ENCODE data around the gene LCK.
"Not testable (repeated sequence)": the region's sequence is repeated elsewhere in the genome, so short reads cannot be mapped to it uniquely, and the experiment has no call there.

LCK gene

DNA sequence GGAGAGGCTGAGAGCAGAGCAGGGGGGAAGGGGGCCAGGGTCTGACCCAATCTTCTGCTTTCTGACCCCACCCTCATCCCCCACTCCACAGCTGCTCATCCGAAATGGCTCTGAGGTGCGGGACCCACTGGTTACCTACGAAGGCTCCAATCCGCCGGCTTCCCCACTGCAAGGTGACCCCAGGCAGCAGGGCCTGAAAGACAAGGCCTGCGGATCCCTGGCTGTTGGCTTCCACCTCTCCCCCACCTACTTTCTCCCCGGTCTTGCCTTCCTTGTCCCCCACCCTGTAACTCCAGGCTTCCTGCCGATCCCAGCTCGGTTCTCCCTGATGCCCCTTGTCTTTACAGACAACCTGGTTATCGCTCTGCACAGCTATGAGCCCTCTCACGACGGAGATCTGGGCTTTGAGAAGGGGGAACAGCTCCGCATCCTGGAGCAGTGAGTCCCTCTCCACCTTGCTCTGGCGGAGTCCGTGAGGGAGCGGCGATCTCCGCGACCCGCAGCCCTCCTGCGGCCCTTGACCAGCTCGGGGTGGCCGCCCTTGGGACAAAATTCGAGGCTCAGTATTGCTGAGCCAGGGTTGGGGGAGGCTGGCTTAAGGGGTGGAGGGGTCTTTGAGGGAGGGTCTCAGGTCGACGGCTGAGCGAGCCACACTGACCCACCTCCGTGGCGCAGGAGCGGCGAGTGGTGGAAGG is 23.7 kb downstream of the LCK start:
- no peak for DNase-seq

GRCh38 chr1:32275424-32275823 is 24.4 kb downstream of the LCK start:
- DNase-seq, result no peak

DNA sequence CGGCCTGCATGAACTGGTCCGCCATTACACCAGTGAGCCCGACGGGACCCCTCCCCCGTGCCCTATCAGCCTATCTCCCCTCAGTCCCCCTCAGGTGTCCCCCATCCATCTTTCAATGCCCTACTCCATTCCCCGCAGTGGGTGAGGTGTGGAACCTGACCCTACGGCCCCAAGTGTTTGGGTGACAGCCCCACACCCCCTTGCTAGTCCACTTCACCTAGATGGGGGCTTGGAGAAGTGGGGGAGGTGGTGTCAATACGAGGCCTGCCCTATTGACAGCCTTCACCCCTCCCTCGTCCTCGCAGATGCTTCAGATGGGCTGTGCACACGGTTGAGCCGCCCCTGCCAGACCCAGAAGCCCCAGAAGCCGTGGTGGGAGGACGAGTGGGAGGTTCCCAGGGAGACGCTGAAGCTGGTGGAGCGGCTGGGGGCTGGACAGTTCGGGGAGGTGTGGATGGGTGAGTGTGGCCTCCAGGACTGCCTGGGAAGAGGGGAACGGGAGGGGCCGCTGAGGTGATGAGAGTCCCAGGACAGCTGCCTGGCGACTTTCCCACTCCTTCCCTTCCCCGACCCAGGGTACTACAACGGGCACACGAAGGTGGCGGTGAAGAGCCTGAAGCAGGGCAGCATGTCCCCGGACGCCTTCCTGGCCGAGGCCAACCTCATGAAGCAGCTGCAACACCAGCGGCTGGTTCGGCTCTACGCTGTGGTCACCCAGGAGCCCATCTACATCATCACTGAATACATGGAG is 25.1 kb downstream of the LCK start:
- DNase-seq, result no peak

- not testable (repeated sequence) for DNase-seq
Measured at GRCh38 chr1:32284777-32285176, 33.7 kb downstream of the LCK start.

GRCh38 chr1:32285658-32286057 is 34.6 kb downstream of the LCK start:
- DNase-seq, result no peak

- no peak for DNase-seq
Measured at GRCh38 chr1:32286763-32287162, 35.7 kb downstream of the LCK start.

DNA sequence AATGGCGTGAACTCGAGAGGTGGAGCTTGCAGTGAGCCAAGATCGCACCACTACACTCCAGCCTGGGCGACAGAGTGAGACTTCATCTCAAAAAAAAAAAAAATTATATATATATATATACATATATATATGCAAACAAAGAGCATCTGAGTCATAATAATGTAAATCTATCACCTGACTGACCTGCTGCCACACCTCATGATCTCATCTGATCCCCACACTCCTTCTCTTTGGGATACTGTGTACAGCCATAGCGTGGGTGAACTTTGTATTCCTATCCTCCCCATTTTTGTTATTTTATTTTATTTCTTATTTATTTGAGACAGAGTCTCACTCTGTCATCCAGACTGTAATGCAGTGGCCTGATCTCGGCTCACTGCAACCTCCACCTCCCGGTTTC is 38.2 kb downstream of the LCK start:
- DNase-seq, result no peak

- no peak for DNase-seq
Measured at GRCh38 chr1:32291145-32291707, 40.2 kb downstream of the LCK start.

DNA sequence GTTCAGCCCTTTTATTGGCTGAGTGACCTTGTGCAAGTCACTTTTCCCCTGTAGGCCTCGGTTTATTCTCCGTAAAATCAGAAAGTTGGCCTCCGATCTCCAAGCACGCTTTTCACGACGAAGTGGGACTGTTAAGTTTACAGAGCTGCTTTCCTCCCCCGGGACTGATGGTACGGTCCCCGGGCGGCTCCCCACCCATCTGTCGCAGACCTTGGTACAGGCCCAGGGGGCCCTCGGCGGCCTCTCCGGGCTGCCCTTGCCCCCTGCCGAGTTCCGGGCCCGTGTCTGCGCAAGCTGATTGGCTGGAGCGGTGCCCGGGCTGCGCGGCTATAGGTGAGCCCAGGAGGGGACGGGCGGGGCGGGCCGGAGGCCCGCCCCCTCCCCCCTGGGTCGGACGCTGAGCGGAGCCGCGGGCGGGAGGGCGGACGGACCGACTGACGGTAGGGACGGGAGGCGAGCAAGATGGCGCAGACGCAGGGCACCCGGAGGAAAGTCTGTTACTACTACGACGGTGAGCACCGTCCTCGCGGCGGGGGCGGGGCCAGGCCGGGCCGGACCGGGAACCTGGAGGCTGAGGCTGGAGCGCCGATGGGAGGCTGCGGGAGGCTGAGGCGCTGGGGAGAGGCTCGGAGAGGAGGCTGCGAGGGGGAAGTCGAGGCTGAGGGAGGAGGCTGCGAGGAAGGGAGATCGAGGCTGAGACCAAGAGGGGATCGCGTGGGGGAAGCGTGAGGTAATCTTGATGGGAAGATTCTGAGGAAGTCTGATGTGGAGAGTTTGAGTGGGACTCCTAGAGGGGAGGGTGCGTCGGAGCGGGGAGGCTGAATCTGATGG is 40.9 kb downstream of the LCK start, which contains the start of gene HDAC1:
TSS of gene HDAC1 (plus strand) at position 376 of the 831 bp plus-strand sequence. CDS start at position 463, 87 bp downstream.
- peak; percentile 98 for DNase-seq

- not testable (repeated sequence) for DNase-seq
Measured at GRCh38 chr1:32298211-32298610, 47.1 kb downstream of the LCK start.

- DNase-seq, result no peak
Measured at GRCh38 chr1:32299327-32299726, 48.3 kb downstream of the LCK start.

GRCh38 chr1:32303358-32303757 is 52.3 kb downstream of the LCK start:
- no peak for DNase-seq

GRCh38 chr1:32303997-32304622 is 53.0 kb downstream of the LCK start:
- DNase-seq, result no peak

- DNase-seq, result no peak
Measured at GRCh38 chr1:32305310-32305709, 54.2 kb downstream of the LCK start.

DNA sequence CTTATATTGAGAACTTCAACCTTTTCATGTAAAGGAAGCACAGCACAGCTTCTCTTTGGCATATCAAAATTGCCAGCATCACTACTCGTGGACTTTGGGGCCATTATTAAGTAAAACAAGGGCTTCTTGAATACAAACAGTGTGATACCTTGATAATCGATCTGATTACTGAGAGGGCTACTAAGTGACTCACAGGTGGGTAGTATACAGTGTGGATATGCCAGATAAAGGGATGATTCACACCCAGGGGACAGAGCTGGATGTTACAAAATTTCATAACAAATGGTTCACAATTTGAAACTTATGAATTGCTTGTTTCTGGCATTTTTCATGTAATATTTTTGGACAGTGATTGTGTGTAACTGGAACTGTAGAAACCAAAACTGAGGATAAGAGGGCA is 56.3 kb downstream of the LCK start:
- DNase-seq, result no peak

DNA sequence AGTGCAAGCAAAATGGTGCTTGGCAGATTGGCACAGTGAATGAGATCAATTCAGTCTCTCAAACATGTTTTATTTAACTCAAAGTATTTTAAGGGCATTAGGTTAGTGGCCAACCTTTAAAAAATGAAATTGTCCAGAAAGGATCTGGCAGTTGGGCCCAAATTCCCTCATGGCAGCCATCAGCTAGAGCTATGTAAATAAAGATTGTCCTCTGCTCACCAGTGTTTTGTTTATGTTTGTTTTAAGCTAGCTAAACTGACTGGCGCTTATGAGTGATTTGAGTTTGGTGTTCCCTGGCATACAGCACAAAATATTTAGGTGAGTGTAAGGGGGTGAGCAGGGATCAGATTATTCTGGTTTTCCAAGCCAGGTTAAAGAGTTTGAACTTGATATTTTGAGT is 58.9 kb downstream of the LCK start:
- DNase-seq, result no peak

- DNase-seq, result no peak
Measured at GRCh38 chr1:32311709-32312393, 60.8 kb downstream of the LCK start.

DNA sequence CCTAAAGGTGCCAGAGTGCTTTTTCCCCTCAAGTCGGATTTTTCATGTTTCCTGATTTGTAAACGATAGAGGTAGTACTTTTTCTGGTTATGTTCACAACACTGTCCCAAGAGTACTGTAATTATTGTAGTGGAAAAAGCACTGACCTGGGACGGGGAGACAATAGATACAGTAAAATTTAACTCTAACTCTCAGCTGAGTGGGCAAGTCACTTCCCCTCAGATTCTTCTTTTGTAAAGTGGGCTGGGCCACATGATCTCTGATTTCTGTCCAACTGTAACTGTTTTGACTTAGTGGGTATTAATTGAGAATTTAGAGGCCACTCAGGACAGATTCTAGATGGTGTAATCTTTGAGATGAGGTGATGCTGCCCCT is 65.8 kb downstream of the LCK start:
- DNase-seq, result no peak

- DNase-seq, result no peak
Measured at GRCh38 chr1:32318127-32318869, 67.2 kb downstream of the LCK start.

DNA sequence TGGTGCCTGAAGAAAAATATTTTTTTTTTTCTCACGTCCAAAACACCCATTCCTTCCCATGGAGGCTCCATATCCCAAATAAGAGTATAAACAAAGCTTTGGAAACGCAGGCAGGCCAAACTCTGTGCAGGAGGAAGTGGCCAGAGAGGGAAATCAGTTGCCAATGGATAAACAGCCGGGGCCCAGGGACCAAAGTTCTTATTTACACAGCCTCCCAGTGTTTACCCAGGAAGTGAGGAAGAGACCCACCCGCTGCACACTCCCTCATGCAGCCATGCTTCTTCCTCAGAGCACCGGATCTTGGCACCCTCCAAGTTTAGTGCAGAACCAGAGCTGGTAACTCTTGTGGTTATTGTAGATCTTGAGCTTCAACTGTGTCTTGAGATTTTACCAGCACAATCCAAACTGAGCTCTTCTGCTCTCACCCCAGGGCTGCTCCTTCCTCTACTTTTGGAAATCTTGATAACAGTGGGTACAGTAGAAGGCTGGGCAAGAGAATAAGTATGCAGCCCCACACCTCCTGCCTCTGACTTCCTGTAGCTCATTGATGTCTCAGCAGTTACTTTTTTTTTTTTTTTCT is 70.7 kb downstream of the LCK start:
- DNase-seq, result no peak

DNA sequence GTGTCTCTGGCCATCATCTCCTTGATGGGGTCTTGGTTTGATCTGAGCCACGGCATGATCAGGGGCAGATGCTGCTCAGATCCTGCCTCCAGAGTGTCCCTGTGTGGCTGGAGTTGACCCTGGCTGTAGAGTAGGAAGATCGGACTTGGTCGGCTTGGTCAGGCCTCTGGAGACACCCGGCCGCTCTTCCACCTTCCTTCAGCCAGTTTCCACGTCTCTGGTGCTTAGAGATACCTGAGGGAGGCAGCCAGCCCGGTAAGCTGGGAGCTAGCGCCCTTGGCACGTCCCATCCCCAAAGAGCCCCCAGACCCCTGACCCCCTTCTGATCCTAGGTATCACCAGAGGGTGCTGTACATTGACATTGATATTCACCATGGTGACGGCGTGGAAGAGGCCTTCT is 76.1 kb downstream of the LCK start:
- DNase-seq, result no peak
